HG02678 (cell line): ENCODE data around the gene MOV10.

Experiments used
- ATAC-seq: cut with Tn5 transposase; IDR thresholded peaks from one replicate; pipeline ENCODE4 v1.9.1; 2021; ENCODE audit warnings: mild to moderate bottlenecking, moderate library complexity; ENCODE audit not compliant: unreplicated experiment

The MOV10 gene

DNA sequence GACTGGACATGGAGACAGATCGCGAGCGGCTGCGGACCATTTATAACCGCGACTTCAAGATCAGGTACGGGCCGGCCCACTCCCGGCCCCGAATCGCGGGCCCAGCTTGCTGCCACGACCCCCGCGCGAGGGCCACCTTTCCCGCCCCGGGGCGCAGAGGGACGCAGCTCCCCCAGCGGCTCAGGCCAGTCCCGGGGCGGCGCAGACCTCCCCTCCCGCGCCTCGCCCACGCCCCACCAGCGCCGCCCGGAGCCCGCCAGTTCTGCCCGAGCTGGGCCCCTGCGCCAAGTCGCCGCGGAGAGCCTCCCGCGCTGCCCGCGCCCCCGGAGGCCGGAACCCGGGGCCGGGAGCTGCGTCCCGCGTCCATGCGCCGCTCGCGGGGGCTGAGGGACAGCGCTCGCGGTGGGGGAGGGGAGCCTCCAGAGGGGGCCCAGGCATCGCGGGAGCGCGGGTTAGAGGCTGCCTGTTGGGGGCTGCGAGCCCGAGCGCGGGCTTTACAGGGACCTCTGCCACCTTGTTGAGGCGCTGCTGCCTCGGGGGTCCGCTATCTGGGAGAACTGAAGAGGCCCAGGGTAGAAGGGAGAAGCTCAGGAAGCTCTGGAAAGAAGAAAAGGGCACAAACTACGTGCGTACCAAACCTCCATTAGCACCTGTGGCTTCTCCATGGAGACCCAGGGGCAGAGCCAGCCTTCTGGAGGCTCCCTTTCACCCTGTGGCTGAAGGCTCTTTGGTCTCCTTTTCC is 698 bp downstream of the MOV10 start:
- peak; percentile 36 for ATAC-seq

DNA sequence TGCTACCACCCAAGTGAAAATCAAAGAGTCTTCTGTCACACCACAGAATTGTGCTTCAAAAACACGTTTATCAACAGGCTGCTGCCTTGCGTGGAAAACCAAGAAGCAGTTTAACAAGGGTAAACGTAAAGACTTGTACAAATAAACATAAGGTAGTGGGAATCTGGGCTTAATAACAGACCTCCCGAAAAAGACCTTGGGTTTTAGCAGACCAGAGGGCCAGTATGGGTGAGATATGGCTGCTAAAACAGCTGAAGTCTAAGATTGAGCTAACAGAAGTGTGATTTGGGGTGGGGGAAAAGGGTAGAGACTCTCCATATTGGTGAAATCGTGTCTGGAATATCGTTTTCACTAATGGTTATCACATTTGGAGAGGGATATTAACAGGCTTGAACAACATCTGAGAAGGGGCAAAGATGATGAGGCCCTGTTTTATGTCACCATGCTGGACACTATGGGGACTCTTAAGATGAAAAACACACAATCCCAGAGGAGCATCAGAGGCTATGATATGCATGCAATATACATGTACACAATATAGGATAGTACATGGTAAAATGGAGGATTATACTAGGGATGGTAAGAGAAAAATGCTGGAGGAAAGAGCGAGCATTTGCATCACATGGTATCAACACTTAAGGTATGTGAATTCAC is 1.4 kb downstream of the MOV10 start:
- ATAC-seq: no peak

DNA sequence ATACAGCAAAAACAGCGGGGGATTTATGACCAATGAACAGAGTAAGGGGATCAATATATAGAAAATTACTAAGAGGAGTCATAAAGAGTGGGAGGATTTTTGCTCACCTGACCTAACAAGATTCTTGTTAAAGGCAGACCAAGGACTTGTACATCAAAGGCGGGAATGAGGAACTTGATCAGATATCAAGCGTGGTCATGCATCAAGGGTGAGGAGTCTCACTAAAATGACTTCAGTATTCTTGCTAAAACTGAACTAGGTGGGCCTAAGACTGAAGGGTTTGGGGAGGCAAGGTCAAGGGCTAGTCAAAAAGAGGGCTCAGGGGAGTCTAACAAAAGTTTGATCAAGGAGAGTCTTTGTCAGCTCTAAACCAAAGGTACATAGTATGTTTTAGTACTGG is 2.1 kb downstream of the MOV10 start:
- ATAC-seq: no peak

DNA sequence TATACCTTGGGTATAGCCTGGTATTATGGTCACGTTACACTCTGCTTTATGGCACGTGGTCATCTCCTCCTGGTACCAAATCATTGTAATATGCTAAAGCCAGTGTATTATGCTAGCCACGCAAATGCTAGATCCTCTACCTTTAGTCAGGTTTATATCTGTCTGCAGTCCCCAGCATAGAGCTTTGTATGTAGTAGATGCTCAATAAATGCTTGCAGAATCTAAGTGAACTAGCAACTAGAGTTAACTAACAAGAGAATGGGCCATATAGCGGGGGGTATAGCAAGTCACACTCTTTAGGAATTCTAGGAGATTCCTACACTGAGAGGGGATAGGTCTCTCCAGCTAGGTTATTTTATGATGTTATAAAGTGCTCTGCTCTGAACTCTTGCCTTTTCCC is 3.0 kb downstream of the MOV10 start:
- ATAC-seq: no peak

DNA sequence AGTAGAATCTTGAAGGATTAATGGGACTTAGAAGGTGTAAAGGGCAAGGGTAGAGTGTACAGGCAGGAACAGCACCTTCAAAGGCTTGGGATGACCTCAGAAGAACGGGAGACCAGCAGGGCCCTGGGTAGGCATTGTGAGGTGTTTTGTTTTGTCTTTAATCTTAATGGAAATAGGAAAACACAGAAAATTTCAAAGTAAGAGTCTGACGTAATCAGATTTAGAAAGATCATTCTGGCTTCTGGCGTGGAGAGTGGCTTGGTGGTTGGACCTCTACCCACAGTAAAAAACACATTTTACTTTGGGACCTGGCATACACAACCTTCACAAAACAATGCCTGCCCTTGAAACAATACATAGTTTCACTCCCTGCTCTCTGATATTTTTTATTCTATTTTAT is 4.1 kb downstream of the MOV10 start:
- no peak for ATAC-seq

DNA sequence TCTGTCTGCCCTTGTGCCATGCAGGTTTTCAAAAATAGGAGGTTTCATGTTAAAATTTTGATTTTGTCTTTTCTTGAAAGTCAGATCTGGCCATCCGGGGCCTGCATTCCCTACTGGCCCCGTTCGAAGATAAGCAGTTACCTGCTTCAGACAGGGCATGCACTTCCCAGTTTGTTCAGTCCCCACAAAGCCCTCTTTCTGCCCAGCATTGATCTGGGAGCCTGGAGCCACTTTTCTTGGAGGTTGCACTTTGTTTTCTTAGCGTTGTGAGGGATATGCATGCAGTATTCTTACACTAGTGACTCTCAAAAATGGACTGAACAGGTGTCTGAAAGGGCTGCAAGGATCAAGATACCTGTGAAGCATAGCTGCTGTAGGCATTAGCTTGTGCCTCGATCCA is 11.5 kb downstream of the MOV10 start:
- no peak for ATAC-seq

DNA sequence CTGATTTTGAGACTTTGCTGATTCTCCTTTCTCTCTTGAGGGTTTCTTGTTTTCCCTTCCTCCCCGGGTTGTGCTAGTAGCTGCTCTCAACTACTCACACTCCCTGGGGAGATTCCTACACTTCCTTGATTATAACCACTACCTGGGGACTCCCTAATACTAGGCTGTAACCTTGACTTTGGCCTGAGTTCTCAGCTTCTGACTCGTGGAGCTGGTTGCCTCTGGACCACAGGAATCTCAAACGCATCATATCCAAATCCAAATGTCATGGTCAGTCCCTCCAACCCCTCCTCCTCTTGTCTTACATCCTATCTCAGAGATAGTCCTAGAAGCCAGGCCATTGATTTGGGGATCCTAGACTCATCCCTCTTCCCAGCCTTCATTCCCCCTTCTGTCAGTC is 12.0 kb downstream of the MOV10 start:
- no peak for ATAC-seq

DNA sequence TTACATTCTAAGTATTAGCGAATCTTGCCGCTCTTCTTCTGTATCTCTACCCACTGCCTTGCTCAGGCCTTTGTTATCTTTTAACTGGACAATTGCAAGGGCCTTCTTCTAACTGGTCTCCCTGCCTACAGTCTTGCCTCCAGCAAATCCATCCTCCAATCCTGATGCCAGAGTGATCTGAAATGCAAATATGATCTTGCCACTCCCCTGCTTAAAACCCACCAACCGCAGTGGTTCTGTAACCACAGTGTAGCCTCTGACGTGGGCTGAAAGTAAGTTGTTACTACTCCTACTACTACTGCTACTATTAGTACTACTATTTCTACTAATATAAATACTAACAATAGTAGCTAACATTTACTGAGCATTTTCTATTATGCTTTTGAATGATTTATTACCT is 12.4 kb downstream of the MOV10 start:
- no peak for ATAC-seq

DNA sequence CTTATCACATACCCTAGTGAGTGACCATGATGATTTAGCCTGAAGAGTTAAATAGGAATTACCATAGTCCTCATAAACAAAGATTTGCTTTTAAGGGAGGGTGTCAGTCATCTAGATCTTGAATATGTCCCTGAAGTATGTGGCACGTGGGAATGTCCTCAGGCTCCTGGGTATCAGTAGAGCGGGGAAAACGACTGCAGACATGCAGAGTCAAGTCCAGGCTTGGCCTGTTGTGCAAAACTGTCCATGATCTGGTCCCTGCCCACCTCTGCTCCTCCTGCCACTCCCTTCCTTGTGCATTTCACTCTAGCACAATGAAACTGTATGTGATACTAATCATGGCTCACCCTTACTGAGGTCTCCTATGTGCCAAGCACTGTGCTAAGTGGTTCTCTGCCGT is 12.9 kb downstream of the MOV10 start:
- ATAC-seq: no peak

DNA sequence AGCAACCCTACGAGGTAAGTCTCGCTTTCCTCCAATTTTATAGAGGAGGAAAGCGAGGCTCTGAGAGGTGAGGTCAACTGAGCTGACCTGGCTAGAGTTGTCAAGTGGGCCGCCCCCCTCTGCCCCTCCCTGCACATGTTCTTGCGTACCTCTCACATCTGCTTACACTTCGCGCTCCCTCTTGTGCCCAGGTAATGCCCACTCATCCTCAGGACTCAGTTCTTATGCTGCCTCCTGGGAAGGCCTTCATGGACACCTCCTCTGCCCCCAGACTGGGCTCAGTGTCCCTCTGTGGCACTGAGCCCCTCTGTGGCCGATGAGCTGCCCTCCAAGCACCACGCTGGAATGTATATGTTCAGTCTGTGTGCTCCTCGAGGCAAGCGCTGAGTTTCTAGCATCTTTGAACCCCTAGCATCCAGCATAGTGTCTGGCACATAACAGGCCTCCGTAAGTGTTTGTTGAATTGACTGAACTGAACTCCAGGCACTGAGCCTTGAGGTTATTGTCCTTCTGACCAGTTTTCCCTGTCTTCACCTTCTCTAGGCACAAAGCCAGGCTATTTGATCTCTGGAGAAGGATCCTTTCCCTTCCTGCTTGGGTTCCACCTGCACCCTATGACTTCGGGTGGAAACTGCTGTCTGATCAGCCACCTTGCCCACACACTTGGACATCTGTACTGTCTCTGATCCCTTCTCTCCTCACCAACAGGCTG is 13.5 kb downstream of the MOV10 start:
- no peak for ATAC-seq

DNA sequence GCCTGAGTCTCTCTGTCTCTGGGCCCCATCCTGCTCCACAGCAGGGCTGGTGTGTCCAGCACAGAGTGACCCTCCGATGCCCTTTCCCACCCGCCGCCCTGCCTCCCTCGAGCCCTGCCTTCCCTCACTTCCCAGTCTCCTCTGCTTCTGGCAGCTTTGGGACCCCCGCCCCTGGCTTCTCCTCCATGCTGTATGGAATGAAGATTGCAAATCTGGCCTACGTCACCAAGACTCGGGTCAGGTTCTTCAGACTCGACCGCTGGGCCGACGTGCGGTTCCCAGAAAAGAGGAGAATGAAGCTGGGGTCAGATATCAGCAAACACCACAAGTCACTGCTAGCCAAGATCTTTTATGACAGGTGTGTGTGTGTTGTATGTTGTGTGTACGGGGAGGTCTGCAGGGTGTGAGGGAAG is 14.3 kb downstream of the MOV10 start:
- ATAC-seq: no peak

DNA sequence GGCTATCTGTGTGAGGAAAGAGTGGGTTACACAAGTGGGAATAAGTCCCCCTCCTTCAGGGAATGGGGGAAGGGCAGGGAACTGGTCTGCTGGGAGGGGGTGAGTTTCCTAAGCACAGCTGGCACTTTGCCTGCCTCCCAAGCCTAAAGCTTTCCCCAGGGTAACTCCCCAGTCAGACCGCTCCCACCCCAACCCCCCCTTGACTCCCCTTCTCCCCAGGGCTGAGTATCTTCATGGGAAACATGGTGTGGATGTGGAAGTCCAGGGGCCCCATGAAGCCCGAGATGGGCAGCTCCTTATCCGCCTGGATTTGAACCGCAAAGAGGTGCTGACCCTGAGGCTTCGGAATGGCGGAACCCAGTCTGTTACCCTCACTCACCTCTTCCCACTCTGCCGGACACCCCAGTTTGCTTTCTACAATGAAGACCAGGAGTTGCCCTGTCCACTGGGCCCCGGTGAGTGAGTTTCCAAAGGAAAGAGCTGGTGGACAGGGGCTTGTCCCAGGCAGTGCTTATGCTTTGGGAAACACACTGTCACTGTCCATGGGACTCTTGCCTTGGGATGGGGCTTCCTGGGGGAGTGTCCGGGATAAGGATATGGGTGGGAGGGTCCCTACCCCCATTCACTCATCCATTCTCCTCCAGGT is 14.9 kb downstream of the MOV10 start:
- ATAC-seq: no peak

DNA sequence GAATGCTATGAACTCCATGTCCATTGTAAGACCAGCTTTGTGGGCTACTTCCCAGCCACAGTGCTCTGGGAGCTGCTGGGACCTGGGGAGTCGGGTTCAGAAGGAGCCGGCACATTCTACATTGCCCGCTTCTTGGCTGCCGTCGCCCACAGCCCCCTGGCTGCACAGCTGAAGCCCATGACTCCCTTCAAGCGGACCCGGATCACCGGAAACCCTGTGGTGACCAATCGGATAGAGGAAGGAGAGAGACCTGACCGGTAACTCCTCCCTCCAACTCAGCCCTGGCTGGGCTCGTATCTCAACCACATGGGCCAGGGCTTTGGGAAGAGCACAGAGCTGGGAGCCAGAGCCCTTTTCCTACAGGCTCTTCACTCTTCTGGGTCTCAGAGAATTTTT is 15.4 kb downstream of the MOV10 start:
- no peak for ATAC-seq

DNA sequence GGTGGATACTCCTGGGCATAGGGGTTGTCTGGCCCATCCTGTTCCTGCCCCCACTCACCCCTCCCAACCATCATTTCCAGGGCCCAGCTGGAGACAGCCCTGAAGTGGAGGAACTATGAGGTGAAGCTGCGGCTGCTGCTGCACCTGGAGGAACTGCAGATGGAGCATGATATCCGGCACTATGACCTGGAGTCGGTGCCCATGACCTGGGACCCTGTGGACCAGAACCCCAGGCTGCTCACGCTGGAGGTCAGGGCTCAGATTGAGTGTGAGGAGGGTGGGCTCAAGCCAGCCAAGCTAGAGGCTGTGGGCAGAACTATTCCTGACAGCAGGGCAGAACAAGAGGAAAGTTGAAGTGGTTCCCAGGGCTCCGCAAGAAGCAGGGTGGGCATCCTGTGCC is 18.2 kb downstream of the MOV10 start:
- no peak for ATAC-seq

DNA sequence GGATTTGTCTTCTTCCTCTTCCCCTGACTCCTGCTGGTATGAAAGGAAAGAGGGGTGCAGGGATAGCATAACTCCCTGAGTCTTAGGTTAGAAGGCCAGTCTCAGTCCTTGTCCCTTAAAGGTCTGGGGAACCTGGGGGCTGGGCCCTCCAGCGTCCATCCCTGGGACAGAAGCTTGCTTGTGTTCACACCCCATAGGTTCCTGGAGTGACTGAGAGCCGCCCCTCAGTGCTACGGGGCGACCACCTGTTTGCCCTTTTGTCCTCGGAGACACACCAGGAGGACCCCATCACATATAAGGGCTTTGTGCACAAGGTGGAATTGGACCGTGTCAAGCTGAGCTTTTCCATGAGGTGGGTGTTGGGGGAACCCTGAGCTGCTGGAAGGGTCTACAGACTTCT is 19.4 kb downstream of the MOV10 start:
- ATAC-seq: no peak

DNA sequence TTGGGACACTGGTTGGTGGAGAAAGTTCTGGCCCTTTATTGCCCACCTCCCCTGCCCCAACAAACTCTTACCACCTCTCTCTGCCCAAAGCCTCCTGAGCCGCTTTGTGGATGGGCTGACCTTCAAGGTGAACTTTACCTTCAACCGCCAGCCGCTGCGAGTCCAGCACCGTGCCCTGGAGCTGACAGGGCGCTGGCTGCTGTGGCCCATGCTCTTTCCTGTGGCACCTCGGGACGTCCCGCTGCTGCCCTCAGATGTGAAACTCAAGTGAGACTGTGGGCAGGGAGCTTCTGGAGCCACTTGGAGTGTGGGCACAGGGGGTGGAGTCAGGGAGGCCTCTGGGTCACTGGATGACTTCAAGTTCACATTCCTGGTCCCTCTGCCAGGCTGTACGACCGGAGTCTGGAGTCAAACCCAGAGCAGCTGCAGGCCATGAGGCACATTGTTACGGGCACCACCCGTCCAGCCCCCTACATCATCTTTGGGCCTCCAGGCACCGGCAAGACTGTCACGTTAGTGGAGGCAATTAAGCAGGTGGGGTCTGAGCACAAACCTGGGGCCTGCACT is 20.0 kb downstream of the MOV10 start:
- ATAC-seq: no peak

DNA sequence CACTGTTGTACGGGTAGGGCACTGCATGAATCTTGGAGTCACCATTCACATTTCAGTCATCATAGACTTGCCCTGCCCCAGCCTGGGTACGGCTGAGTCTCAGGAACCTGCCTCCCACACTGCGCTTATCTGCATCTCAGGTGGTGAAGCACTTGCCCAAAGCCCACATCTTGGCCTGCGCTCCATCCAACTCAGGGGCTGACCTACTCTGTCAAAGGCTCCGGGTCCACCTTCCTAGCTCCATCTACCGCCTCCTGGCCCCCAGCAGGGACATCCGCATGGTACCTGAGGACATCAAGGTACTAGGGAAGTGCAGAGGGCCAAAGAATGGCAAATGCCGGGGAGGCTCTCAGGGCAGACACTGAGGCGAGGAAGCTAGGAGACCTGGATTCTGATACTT is 20.8 kb downstream of the MOV10 start:
- ATAC-seq: no peak

DNA sequence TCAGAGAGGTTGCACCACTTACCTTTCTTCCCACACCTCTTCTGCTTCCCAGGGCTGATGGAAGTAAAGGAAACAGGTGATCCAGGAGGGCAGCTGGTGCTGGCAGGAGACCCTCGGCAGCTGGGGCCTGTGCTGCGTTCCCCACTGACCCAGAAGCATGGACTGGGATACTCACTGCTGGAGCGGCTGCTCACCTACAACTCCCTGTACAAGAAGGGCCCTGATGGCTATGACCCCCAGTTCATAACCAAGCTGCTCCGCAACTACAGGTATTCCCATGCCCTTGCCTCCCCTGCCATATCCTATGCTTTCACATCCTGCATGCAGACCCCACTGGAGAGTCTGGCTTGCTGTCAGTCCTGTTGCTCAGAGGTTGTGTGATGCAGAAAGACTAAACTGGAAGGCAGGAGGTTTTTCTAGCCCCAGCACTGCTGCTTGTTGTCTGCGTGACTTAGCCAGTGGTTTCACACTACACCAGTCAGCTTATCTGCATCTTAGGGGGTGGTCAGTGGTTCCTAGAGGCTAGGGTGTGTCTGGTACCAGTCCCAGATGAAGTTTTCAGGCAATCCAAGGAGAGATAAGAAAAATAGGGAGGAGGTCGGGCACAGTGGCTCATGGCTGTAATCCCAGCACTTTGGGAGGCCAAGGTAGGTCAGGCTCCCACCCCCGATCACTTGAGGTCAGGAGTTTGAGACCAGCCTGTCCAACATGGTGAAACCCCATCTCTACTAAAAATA is 22.3 kb downstream of the MOV10 start:
- no peak for ATAC-seq

DNA sequence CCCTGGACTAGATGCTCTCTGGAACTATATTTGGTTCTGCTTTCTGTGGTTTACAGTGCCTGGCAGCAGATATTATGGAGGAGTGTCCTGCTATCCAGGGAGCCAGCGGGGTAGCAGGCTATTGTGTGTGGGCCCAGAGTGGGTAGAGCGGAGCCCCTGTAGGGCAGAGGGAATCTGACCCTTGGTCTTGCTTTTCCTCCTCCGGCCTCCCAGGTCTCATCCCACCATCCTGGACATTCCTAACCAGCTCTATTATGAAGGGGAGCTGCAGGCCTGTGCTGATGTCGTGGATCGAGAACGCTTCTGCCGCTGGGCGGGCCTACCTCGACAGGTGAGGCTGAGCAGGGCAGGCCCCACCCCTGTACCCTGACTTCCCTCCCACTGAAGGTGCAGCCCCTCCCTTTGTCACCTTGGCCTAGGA is 23.3 kb downstream of the MOV10 start:
- no peak for ATAC-seq
